A673 (cell line): Measurements from ENCODE around the gene SPATA1.

Experiments
- CTCF ChIP-seq: fragments of 300-800, 200-600 bp; sonication (generic); conservative IDR thresholded peaks from 2 replicates; pipeline ENCODE4 v1.5.1; 2017; ENCODE audit warnings: low read depth, mild to moderate bottlenecking, antibody characterized with exemption, low read length, moderate library complexity, mixed read lengths
- EZH2 ChIP-seq: fragments of 200-600 bp; sonication (generic); IDR thresholded peaks from 2 replicates; pipeline ENCODE4 v1.6.1; 2017; ENCODE audit warnings: borderline replicate concordance, low read depth, mild to moderate bottlenecking, mixed read lengths, antibody characterized with exemption, low read length; ENCODE audit not compliant: poor library complexity, severe bottlenecking

- TF ChIP-seq EZH2 (no peak), CTCF (no peak)
Observed at GRCh38 chr1:84505493-84506001, 639 bp upstream of the SPATA1 start.
